GM18870 (cell line): ENCODE data around the gene CLP1.
"Not testable (repeated sequence)": the region's sequence is repeated elsewhere in the genome, so short reads cannot be mapped to it uniquely, and the experiment has no call there.

Experiments
- ATAC-seq: cut with Tn5 transposase; IDR thresholded peaks from one replicate; pipeline ENCODE4 v1.9.1; 2021; ENCODE audit warnings: moderate library complexity; ENCODE audit not compliant: unreplicated experiment

The CLP1 gene

GRCh38 chr11:57640068-57640800, 17.3 kb upstream of the CLP1 start:
- no peak for ATAC-seq

GRCh38 chr11:57641011-57641807, 16.4 kb upstream of the CLP1 start:
- no peak for ATAC-seq

GRCh38 chr11:57643802-57644201, 13.8 kb upstream of the CLP1 start:
- ATAC-seq: no peak

GRCh38 chr11:57644748-57645688, 12.5 kb upstream of the CLP1 start:
- ATAC-seq: no peak

GRCh38 chr11:57645689-57646085, 11.9 kb upstream of the CLP1 start:
- ATAC-seq: no peak

- ATAC-seq: no peak
Measured at GRCh38 chr11:57646194-57646798, 11.3 kb upstream of the CLP1 start.

- no peak for ATAC-seq
Measured at GRCh38 chr11:57646799-57647303, 10.7 kb upstream of the CLP1 start.

- no peak for ATAC-seq
Measured at GRCh38 chr11:57647372-57647771, 10.2 kb upstream of the CLP1 start.

- no peak for ATAC-seq
Measured at GRCh38 chr11:57647960-57648800, 9.4 kb upstream of the CLP1 start.

GRCh38 chr11:57648801-57649735, 8.5 kb upstream of the CLP1 start:
- ATAC-seq: no peak

GRCh38 chr11:57649826-57650738, 7.5 kb upstream of the CLP1 start, which contains the start of gene YPEL4:
Gene YPEL4, minus strand, starts transcription at chr11:57649912. Its CDS starts 2,805 bp downstream, at chr11:57647107.
- no peak for ATAC-seq

- ATAC-seq: no peak
Measured at GRCh38 chr11:57650739-57651090, 6.8 kb upstream of the CLP1 start.

- no peak for ATAC-seq
Measured at GRCh38 chr11:57651408-57651807, 6.2 kb upstream of the CLP1 start.

GRCh38 chr11:57652230-57652629, 5.3 kb upstream of the CLP1 start:
- ATAC-seq: not testable (repeated sequence)

- ATAC-seq: no peak
Measured at GRCh38 chr11:57652662-57653061, 4.9 kb upstream of the CLP1 start.

GRCh38 chr11:57653163-57653562, 4.4 kb upstream of the CLP1 start:
- ATAC-seq: no peak

- ATAC-seq: no peak
Measured at GRCh38 chr11:57656885-57657193, 723 bp upstream of the CLP1 start.

- ATAC-seq: no peak
Measured at GRCh38 chr11:57658023-57658361, 430 bp downstream of the CLP1 start.
